Suprapubic skin (tissue), 4 donors: ENCODE measurements around the gene CD6. TPM values are rescaled to one million over a fixed set of nuclear protein-coding genes. Genes with fewer than 3 reads are reported as not detected.

Experiments used
- DNase-seq, 2 donors: peaks; one replicate each; pipeline ENCODE4 v3.0.0-alpha.2; 2019; ENCODE audit warnings: low spot score in 2 of 2
- H3K27ac ChIP-seq: fragments of 200-600 bp; sonication (generic); one replicate; pipeline ENCODE4 v1.5.1; 2019
- H3K27me3 ChIP-seq: fragments of 200-600 bp; sonication (generic); one replicate; pipeline ENCODE4 v1.5.1; 2019
- H3K36me3 ChIP-seq: fragments of 200-600 bp; sonication (generic); one replicate; pipeline ENCODE4 v1.5.1; 2019
- H3K4me1 ChIP-seq: fragments of 200-600 bp; sonication (generic); one replicate; pipeline ENCODE4 v1.5.1; 2019
- H3K4me3 ChIP-seq: fragments of 200-600 bp; sonication (generic); one replicate; pipeline ENCODE4 v1.5.1; 2019; ENCODE audit warnings: mild to moderate bottlenecking
- H3K9me3 ChIP-seq: fragments of 200-600 bp; sonication (generic); one replicate; pipeline ENCODE4 v1.5.1; 2019
- CTCF ChIP-seq, 2 donors: fragments of 200-600 bp in 1 of 2; fragments of 450-650 bp in 1 of 2; sonication (generic) in 1 of 2; IDR thresholded peaks; one replicate each; pipeline ENCODE4 v1.5.1; 2016 to 2019; ENCODE audit warnings: antibody characterized with exemption in 2 of 2, mild to moderate bottlenecking in 1 of 2, moderate library complexity in 1 of 2
- EP300 ChIP-seq: sonication (generic); formaldehyde crosslinking; IDR thresholded peaks from one replicate; pipeline ENCODE4 v1.6.1; 2017; ENCODE audit warnings: antibody characterized with exemption
- POLR2A ChIP-seq, 2 donors: fragments of 450-650 bp; IDR thresholded peaks; one replicate each; pipeline ENCODE4 v1.6.1; 2017; ENCODE audit warnings: antibody characterized with exemption in 2 of 2, mild to moderate bottlenecking in 2 of 2, moderate library complexity in 2 of 2
- POLR2AphosphoS5 ChIP-seq, 3 donors: sonication (generic); formaldehyde crosslinking; IDR thresholded peaks; one replicate each; pipeline ENCODE4 v1.6.1; 2017; ENCODE audit warnings: antibody characterized with exemption in 3 of 3
- WGBS: methylation state at CpG from one replicate; pipeline ENCODE4 v1.1.5; 2018; 5-methylcytosine and 5-hydroxymethylcytosine counted together
- total RNA-seq, 4 donors: library from RNA; depleted of rRNA; stranded (reverse); fragments of >200 nt; gene quantifications; one replicate each; pipeline ENCODE4 v1.1.0, GENCODE V29; 2016

Gene CD6
- total RNA-seq, 4 donors from 2014 or later: 0.15 to 1.7 (median 1.2) TPM

GRCh38 chr11:60939301-60939700, 32.2 kb upstream of the CD6 start:
- Histone ChIP-seq H3K36me3 (peaks cover 34% of the 10 kb centered on the region), H3K27me3 (no peaks in the 10 kb centered on the region), H3K4me3 (no peak overlapping the region), H3K4me1 (peaks cover 24% of the 10 kb centered on the region), H3K27ac (no peak overlapping the region), H3K9me3 (no peaks in the 10 kb centered on the region)
- no peak for TF ChIP-seq CTCF (IDR thresholded peaks at IDR 0.05)
- no peak for TF ChIP-seq POLR2A (IDR thresholded peaks at IDR 0.05)
- DNase-seq: no peak
- WGBS: 100% methylated on average over 5 of the region's 7 CpGs

- Histone ChIP-seq H3K4me1 (peaks cover 24% of the 10 kb centered on the region), H3K27ac (no peak overlapping the region), H3K4me3 (no peak overlapping the region), H3K27me3 (no peaks in the 10 kb centered on the region), H3K36me3 (peaks cover 34% of the 10 kb centered on the region), H3K9me3 (no peaks in the 10 kb centered on the region)
- WGBS: 46% methylated on average over 2 of the region's 2 CpGs
- TF ChIP-seq EP300 (no peak), POLR2A (IDR thresholded peaks at IDR 0.05) (no peak), CTCF (IDR thresholded peaks at IDR 0.05) (no peak), POLR2AphosphoS5 (IDR thresholded peaks at IDR 0.05) (no peak)
- no peak for DNase-seq
Measured at GRCh38 chr11:60939855-60940254, 31.6 kb upstream of the CD6 start.

- H3K9me3 ChIP-seq: no peaks in the 10 kb centered on the region
- H3K4me1 ChIP-seq: peaks cover 24% of the 10 kb centered on the region
- WGBS: 85% methylated on average over 5 of the region's 6 CpGs
- H3K36me3 ChIP-seq: peaks cover 34% of the 10 kb centered on the region
- no peak overlapping the region for H3K27ac ChIP-seq
- no peaks in the 10 kb centered on the region for H3K27me3 ChIP-seq
- DNase-seq: no peak
- no peak overlapping the region for H3K4me3 ChIP-seq
- no peak for TF ChIP-seq POLR2A (IDR thresholded peaks at IDR 0.05)
- TF ChIP-seq EP300: no peak
- TF ChIP-seq CTCF (IDR thresholded peaks at IDR 0.05): no peak
- no peak for TF ChIP-seq POLR2AphosphoS5 (IDR thresholded peaks at IDR 0.05)
Measured at GRCh38 chr11:60941371-60942119, 29.9 kb upstream of the CD6 start.

- H3K27me3 ChIP-seq: no peaks in the 10 kb centered on the region
- WGBS: 86% methylated on average over 4 of the region's 4 CpGs
- no peak overlapping the region for H3K4me3 ChIP-seq
- H3K9me3 ChIP-seq: no peaks in the 10 kb centered on the region
- DNase-seq: no peak
- peaks cover 24% of the 10 kb centered on the region for H3K4me1 ChIP-seq
- no peak overlapping the region for H3K27ac ChIP-seq
- no peak for TF ChIP-seq POLR2AphosphoS5 (IDR thresholded peaks at IDR 0.05)
- no peak for TF ChIP-seq EP300
- H3K36me3 ChIP-seq: peaks cover 34% of the 10 kb centered on the region
Measured at GRCh38 chr11:60942219-60942618, 29.3 kb upstream of the CD6 start.

- no peak for TF ChIP-seq CTCF (IDR thresholded peaks at IDR 0.05)
- no peak for TF ChIP-seq EP300
- no peak for TF ChIP-seq POLR2AphosphoS5 (IDR thresholded peaks at IDR 0.05)
- TF ChIP-seq POLR2A (IDR thresholded peaks at IDR 0.05): no peak
- no peak overlapping the region for H3K4me3 ChIP-seq
- H3K27me3 ChIP-seq: no peaks in the 10 kb centered on the region
- no peak overlapping the region for H3K27ac ChIP-seq
- DNase-seq: no peak
- WGBS: 44% methylated on average over 8 of the region's 9 CpGs
- peaks cover 31% of the 10 kb centered on the region for H3K4me1 ChIP-seq
- H3K9me3 ChIP-seq: no peaks in the 10 kb centered on the region
- peaks cover 28% of the 10 kb centered on the region for H3K36me3 ChIP-seq
Measured at GRCh38 chr11:60942970-60943565, 28.4 kb upstream of the CD6 start.
